HG02610 (cell line): ENCODE results near the gene SLC45A2.

Experiments
- ATAC-seq: cut with Tn5 transposase; IDR thresholded peaks from one replicate; pipeline ENCODE4 v1.9.1; 2021; ENCODE audit warnings: mild to moderate bottlenecking, moderate library complexity; ENCODE audit not compliant: unreplicated experiment

Gene SLC45A2

DNA sequence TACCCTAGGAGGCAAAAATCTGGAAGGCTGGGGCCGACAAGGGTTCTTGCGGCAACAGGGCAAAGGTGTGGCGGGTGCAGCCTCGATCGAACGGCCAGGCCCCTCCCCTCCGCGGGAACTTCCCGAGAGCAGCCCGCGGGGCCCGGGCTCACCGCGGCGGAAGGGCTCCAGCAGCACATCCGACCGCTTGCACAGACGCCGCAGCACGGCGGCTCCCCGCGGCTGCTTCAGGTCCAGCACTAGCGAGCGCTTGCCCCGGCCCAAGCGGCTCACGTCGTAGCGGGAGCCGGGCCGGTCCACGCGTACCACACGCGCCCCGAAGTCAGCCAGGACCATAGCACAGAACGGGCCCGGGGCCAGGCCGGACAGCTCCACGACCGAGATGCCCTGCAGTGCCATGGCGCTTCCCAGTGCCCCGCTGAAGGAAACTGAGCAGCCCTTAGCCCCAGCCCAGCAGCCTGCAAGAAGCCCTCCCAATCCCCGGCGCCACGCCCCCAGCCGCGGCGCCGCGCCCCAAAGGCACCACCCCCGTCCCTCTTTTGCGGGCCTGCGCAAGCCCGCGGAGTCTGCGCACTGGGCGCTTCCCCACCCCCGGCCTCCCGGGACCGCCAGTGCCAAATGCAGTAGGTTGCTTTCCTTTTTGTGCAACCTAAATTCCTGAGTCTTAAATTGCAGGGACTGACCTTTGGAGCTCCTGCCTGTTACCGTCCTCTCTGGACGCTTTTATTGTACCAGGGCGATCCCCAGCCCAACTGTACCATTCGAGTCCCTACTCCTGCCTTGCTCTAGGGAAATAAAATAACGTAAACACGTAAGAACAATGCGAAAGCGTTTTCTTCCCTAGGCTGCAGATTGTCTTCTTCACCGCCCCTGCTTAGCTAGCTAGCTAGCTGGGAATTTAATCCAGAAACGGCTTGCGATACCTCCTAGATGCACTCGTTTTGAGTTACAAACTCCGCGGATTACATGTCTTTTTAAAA lies 23.4 kb upstream of the SLC45A2 start, which contains the start of gene AMACR:
AMACR (minus strand) TSS at position 430 of the 980 bp plus-strand sequence; CDS start at position 399, 31 bp downstream.
- peak; percentile 89 for ATAC-seq

DNA sequence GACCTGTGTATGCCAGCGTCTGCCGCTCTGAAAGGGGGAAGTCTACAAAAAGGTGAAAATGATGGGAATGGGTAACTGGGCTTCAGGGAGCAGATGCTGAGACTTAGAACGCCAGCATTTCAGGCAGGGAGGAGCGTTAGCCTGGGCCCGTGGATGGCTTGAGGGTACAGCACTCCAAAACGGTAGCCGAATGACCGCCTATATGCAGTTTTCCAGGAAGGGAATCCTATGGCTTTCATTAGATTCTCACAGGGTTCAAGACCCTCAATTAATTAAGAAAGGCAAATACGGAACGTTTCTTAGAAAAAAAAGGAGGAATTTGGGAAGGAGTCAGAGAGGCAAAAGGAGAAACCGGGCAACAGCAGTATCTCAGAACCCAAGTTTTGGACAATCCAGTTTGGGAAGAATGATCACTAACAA lies 22.7 kb upstream of the SLC45A2 start:
- ATAC-seq: no peak

DNA sequence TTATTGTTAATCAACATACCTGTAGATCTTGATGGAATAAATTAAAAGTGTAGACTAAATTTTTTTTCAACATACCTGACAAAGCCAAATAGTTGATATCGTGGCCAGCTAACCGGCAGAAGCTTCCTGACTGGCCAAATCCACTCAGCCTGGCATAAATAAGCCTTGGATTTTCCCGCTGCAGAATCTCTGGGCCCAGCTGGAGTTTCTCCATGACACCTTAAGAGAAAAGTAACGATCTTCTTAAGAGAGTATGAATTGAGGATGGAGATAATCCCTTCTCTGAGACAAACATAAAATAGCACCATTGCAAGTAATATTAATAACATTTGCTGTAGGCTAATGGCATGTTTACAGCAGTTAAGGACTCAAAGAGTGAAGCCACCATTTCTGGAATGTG lies 21.2 kb upstream of the SLC45A2 start:
- ATAC-seq: no peak

DNA sequence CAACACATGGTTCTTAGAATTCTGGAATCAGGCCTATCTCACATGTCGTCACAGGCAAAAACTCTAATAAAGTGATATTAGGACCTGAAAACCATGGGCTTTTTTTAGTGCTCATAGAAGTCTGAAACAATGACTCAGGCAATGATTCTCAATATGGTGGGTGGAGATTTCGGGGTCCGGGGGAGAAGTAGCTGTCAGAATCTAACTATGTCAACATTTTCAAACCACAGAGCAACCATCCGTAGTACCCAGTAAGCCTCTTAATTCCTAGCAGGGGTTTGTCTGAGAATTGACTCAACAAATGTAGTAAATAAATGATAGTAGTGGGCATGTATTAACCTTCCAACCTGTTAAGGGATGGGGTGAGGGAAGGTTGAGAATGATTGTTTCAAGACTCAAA lies 20.7 kb upstream of the SLC45A2 start:
- no peak for ATAC-seq

DNA sequence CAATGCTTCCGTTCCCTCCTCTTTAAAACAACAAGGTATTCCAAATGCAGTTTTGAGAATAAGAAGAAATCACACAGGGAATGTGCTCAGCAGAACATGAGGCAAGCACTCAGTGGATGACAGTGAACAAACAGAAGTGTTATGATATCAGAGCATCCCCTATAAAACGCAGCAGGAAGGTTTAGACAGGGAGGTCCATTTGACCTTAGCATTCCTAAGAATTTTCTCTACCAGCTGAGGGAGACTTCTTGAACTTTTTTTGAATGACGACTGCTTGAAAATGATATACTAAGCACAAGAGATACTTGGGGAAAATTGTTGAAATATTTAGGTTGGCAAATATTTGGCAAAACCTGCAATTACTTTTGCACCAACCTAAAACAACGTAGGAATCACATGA lies 19.4 kb upstream of the SLC45A2 start:
- no peak for ATAC-seq

DNA sequence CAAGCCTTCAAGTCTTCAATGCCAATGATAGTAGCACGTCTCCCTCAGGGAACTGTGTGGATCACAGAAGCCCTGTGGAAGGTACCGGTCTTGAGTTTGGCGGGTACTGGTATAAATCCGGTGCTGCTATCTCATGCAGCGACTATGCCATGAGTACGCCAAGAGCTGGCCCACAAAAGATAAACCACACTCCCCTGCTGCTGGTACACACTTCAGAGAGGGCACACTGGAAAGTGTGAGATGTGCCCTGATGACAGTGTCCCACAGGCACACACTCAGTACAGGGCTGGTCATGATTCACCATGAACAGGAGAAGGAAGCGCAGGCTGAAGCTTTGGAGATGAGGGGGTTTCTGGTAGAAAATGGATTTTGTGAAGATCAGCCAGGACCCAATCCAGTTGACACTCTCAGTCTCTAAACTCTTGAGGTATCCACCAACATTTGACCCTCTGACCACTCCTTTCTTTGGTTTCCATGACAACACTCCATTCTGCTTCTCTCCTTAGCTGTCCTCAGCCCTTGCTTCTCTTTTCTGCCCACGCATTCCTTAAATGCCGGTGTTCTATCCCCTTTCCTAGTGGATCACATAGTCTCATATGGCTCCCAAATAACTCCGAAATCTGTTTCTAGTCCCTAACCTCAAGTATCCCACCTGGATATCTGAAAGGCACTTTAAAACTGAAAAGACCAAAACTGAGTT lies 18.3 kb upstream of the SLC45A2 start:
- no peak for ATAC-seq

DNA sequence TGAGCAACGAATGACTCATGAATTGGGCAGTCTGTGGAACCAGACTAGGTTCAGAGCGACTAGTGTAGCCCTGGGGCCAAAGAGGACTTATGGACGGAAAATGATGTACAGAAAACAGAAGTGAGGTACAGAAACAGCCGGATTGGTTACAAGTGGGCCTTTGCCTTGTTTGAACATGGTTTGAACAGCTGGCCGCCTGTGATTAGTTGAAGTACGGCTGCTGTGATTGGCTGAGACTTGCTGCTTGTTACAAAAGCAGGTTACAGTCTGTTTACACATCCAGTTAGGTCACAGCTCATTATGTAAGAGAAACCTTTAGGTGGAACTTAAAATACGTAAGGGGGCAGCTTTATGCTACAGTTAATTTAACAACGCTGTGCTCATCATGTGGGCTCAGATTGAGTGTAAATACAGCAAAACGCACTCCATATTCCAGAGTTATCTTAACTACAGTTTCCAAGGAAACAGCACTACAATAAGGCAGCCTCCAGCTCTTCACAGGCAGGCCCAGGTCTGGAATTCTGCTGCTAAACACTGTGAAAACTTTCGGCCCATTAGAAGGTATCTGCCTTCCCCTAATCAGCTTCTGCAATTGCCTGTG lies 16.8 kb upstream of the SLC45A2 start:
- no peak for ATAC-seq

DNA sequence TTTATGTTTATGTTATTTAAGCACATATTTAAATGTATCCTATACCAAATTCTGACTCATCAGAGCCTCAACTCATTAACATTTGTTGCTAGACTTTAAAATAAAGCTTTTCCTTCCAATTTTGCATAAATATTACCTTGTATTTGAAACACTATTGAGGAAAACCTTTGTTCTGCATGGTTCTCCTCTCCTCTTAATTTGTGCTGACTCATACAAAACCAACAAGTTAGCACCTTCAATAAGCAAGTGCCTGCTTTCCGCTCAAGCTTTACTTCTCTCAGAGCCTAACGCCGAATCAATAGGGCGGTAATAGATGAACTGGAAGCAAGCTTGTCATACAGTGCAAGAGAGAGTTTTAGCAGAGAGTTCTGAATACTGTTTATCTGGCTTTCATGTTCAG lies 15.5 kb upstream of the SLC45A2 start:
- ATAC-seq: no peak

DNA sequence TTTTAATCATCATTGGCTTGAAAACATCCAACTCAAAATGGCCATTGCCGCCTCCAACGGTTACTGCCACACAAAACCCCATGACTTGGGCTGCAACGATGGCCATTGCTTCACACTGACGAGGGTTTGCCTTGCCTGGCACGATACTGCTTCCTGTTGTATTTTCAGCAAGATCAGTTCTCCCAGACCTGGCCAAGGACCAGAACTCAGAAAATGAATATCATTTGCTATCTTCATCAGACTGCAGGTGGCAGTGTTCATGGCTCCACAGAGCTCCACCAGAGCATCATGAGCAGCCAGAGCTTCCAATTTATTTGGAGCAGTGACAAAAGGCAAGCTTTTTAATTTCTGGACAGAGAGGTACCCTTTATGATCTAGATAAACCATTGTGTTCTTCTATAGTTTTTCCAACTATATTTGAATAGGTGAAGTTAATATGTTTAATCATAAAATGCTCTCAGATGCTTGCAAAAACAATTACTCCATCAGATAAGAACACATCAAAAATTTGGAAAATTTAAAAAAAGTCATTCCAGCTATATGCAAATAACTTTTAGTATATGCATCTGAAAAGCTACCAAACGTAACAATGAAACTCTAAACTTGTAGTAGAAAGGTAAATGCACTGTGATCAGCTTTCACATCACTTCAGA lies 13.0 kb upstream of the SLC45A2 start:
- peak; percentile 53 for ATAC-seq

DNA sequence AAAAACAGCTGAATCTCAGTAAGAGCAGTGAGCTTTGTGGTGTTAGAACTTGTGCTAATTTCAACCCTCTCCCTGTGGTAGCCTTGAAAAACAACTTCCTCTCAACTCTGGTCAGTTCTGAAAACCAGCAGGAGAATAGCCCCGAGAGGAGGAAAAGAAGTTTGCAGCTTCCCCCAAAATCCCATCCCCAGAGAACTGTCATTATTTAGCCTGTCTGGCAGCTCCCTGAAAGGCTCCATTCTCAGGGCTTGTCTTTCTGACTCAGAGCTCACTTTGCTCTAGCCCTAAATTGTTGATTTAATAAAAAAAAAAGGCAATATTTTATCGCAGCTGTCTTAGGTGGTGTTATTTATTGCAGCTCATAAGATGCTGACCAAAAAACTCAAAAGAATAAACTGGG lies 11.4 kb upstream of the SLC45A2 start:
- ATAC-seq: no peak

DNA sequence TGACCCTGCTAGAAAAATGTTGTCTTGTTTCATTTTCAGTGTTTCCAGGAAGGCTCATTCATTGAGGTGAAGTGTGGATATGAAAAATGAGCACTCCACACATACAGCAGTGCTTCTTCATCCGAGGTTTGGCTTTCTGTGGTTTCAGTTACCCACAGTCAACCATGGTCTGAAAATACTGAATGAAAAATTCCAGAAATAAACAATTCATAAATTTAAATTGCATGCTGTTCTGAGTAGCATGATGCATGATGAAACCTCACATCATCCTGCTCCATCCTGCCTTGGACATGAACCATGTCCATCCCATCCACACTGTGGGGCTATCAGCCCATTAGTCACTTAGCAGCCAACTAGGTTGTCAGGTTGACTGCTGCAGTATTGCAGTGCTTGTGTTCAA lies 10.4 kb upstream of the SLC45A2 start:
- ATAC-seq: no peak

DNA sequence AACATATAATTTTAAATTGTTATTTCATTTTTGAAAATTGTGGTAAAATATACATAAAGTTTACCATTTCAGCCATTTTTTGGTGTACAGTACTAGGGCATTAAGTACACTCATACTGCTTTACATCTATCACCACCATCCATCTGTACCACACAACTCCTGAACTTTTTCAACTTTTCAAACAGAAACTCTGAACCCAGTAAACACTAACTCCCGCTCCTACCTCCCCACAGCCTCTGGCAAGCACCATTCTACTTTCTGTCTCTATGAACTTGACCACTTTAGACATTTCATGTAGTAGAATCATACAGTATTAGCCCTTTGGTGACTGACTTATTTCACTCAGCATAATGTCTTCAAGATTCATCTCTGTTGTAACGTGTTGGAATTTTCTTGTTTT lies 8.4 kb upstream of the SLC45A2 start:
- ATAC-seq: no peak

DNA sequence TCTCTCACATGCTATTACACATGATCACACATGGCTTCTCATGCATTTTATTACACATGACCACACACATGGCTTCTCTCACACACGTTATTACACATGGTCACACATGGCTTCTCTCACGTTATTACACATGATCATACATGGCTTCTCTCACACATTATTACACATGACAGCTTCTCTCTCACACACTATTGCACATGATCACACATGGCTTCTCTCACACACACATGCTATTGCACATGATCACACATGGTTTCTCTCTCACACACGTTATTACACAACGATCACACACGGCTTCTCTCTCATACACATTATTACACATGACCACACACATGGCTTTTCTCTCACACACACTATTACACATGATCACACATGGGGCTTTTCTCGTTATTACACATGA lies 954 bp upstream of the SLC45A2 start:
- ATAC-seq: no peak

DNA sequence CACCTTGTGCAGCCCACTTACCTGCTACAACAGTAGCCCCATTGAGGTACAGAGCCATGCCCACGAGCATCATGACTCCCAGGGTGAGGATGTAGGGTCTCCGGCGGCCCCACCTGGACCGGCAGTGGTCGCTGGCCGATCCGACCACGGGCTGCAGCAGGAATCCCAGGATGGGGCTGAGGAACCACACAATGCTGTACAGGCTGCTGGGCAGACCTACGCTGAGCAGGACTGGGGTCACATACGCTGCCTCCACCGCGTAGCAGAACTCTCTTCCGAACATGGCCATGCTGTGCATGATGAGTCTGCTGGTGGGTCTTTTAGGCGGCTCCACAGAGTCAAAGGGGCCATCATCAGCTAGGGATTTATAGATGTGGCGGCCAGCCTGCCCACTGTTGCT lies 315 bp downstream of the SLC45A2 start:
- no peak for ATAC-seq

DNA sequence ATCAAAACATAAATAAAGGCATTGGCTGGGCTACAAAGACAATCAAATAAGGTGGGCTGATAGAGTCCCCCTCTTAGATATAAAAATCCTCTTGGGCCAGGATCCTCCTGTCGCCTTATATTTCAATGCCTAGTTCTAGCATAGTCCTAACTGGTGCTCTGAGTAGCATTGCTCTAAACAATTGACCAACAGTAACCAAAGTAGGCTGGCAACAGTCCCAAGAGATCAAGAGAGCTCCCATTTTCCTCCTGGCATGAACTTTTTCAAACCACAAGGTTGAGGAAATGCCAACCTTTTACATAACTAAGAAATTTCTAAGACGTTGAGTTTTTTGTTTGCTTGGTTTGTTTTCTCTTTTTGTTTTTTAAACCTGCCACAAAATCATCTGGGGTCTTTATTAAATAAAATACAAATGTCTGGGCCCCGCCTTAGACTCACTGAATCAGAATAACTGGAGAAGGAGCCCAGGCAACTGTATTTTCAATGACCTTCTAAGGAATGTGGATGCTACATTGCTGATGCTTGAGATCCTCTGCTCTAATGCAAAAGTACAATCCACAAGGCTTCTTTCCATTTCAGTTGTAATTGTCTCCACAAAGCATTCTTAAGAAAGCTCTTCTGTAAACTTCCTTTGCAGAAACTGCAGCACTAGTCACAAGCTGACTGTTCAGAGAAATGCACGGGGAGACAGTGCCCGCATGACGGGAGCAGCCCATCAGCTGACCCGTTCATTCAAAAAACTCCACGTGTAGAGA lies 2.9 kb downstream of the SLC45A2 start:
- ATAC-seq: no peak

DNA sequence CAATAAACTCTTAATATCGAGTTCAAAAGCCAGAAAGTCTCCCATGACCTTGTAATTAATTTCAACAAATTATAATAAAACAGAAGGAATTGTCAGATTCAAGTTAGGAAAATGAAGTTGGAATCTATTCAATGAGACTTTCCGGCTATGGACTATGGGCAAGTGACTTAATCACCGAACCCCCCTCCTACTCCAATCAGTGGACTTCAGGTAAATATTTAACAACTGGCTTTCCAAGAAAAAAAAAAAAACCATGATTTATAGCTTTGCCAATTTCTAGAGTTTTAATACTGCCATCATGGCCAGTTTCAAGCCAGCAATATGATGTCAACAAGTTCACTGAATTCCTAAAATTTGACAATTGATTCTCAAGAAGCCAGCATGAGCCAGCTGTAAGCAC lies 4.5 kb downstream of the SLC45A2 start:
- no peak for ATAC-seq

DNA sequence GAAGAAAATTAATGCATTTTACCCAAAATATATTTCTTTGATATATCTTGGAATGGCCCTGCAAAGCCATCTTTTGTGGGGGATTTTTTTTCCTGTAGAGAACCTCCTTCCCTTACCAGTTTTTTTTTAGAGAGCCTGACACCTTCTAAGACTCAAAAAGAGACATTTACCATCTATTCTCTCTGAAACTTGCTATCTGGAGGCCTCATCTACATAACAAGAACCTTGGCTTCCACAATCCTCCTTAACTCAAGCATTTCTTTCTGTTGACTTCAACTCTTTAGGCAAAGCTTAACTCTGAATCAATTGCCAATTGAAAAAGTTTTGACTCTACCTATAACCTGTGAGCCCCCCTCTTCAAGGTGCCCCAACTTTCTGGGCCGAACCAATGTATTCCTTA lies 6.2 kb downstream of the SLC45A2 start:
- ATAC-seq: no peak

DNA sequence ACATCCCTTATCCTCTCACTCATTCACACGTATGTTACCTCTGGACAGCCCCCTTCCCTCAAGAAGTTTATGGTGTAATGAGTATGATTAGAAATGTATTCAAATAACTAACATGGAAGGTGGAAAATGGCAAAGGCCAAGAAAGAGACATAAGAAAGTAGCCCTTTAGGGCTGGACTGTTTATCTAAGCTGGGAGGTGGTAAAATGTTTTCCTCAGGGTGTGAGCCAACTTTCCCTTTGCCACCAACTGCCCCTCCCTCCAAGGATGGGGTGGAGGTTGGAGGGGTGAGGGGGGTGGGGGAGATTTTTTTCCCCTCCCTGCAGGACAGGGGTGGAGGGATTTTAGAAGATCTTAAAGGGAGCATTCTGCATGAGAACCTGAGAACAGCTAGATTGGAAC lies 8.2 kb downstream of the SLC45A2 start:
- ATAC-seq: no peak

DNA sequence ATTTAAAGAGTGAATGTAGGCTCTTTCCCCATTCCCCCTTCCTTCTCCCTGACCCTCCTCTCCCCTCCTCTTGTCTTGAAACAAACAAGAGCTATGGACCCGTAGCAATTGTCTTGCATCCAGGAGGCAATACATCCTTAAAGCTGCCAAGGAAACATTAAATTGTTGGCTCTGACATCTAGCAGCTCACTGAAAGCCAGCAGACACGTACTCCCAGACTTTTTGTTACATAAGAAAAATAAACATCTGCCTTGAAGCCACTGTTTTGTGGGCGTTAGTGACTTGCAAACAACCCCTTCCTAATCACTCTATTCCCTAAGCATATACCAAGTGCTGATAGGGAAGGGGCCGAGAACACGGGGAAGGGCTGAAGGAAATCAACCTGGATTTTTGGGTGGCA lies 8.6 kb downstream of the SLC45A2 start:
- no peak for ATAC-seq

DNA sequence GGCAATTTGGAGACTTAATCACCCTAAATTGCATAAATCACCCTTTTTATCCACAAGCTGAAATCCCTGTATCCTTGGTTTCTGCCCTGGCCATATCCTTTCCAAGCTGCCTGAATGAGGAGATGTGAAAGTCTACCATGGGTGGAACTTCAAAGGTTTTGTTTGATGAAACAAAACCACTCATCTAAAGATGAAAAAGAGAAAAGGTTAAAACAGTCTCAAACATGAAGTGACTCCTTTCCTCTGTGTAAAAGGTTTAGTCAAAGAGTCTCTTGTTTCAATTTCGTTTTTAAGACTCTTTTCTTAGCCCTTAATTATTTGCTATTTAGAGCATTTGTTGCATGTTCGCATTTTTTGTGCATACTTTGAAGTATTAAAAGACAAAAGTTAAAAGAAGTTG lies 11.2 kb downstream of the SLC45A2 start:
- peak; percentile 75 for ATAC-seq
